GM12873 (cell line): ENCODE results near the gene HSD17B3.

Source experiments
- CTCF ChIP-seq: IDR thresholded peaks from 2 replicates; pipeline ENCODE4 v1.5.1; 2012; ENCODE audit warnings: low read depth, mild to moderate bottlenecking, moderate library complexity, low read length, control low read depth; ENCODE audit not compliant: insufficient read depth; ENCODE audit errors: missing control alignments

Gene HSD17B3

GRCh38 chr9:96294159-96294545 lies 7.8 kb downstream of the HSD17B3 start:
- no peak for TF ChIP-seq CTCF

GRCh38 chr9:96293498-96294158 lies 8.3 kb downstream of the HSD17B3 start:
- TF ChIP-seq CTCF = no peak

DNA sequence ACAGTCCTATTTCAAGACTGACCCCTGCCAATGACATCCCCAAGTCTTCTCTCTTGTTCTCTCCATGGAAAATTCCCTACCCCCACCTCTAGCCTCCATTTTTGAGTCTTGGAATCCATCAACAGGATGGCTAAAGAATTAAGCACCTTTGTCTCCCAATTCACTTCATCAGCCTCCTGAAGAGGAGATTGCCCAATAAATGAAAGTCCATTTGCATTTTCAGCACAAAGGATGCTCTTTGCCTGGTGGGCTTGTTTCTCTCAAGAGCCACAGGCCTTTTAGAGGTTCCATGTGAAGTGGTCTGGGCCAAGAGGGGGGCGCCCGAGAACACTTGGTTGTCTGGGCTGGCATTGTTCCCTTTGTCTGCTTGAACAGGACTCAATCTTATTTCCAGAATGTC lies 12.6 kb downstream of the HSD17B3 start:
- TF ChIP-seq CTCF = no peak

- TF ChIP-seq CTCF = no peak
Observed at GRCh38 chr9:96281641-96282040, 20.3 kb downstream of the HSD17B3 start.

GRCh38 chr9:96279932-96280331 lies 22.0 kb downstream of the HSD17B3 start:
- TF ChIP-seq CTCF = no peak

- no peak for TF ChIP-seq CTCF
Observed at GRCh38 chr9:96274939-96275338, 27.0 kb downstream of the HSD17B3 start.

DNA sequence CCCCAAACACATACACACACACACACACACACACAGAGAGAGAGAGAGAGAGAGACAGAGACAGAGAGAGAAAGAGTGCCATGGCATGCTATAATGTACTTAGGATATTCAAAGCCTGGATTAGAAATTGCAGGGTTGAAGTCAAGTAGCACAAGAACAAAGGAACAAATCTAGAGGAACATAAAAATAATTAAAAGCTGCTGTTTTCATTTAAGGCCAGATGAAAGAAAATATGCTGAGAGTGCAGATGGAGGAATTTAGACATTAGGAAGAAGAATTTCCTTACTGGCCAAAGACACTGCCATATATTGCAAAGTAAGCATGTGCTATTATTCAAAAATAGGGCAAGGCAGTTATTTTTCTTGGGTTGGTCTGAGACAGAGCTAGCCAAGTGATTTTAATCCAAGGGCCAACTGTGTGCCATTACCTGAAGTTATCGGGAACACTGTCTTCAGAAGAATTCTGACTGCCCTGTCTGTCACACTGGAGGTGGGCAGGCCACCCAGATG lies 31.7 kb downstream of the HSD17B3 start:
- no peak for TF ChIP-seq CTCF
